GM18502 (cell line): ENCODE measurements around the gene GCKR.
"Not testable (repeated sequence)": the region's sequence is repeated elsewhere in the genome, so short reads cannot be mapped to it uniquely, and the experiment has no call there.

Source experiments
- ATAC-seq: cut with Tn5 transposase; IDR thresholded peaks from one replicate; pipeline ENCODE4 v1.9.1; 2021; ENCODE audit warnings: mild to moderate bottlenecking; ENCODE audit not compliant: unreplicated experiment, poor library complexity

Gene GCKR

DNA sequence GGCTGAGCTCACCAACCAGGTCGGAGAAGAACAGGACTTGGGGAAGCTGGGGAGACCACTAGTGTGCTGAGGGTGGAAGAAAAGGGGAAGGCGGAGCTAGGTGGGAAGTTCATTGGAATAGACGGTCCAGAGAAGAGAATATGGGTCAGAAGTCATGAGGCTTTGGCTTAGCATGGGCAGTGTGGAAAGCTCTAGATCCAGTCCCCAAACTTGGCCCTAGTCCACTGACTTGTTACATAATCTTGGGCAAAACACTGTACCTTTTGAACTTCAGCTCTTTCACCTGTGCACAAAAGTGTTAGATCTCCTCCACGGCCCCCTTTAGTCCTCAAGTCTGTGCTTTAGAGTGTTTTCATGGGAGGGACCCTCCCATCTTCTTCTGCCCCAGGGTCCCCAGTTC, 10.7 kb downstream of the GCKR start:
- no peak for ATAC-seq

DNA sequence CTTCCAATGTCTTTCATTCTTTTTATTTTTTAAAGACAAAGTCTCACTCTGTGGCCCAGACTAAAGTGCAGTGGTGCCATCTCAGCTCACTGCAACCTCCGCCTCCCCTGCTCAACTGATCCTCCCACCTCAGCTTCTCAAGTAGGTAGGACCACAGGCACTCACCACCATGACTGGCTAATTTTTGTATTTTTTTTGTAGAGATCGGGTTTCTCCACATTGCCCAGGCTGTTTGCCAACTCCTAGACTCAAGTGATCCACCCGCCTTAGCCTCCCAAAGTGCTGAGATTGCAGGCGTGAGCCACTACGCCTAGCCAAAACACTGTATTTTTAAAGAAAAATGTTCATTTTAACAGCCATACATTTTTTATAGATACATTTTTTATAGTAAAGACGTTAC, 12.7 kb downstream of the GCKR start:
- ATAC-seq, result no peak

DNA sequence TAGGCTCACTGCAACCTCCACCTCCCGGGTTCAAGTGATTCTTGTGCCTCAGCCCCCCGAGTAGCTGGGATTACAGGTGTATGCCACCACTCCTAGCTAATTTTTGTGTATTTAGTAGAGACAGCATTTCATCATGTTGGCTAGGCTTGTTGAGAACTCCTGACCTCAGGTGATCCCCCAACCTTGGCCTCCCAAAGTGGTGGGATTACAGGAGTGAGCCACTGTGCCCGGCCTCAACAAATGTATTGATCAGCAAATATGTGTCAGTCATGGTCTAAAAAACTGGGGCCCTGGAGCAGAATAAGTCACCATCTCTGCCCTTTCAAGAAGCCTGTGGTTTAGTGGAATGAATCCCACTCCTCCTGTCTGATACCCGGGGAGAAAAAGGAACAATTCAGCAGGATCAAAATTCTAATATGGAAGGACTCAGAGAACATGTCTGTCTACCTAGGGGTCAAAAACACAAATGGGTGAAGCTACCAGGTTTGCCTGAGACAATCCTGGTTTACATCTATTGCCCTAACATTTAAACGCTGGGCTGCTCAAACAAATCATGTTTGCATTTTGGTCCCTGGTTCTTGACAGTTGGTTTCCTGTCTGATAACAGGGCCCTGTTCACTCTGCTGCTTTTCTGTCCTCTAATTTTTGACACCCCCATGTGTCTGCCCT, 21.6 kb downstream of the GCKR start:
- no peak for ATAC-seq

DNA sequence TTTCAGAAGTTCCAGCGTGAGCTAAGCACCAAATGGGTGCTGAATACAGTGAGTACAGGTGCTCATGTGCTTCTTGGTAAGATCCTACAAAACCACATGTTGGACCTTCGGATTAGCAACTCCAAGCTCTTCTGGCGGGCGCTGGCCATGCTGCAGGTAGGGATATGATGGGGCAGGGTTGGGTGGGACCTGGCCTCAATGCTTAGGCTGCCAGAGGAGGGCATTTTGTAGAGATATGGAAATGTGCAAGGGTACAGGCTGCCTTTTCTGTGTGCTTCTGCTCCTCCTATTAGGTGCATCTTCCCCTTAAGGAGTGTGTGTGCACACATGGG, 22.1 kb downstream of the GCKR start:
- no peak for ATAC-seq

DNA sequence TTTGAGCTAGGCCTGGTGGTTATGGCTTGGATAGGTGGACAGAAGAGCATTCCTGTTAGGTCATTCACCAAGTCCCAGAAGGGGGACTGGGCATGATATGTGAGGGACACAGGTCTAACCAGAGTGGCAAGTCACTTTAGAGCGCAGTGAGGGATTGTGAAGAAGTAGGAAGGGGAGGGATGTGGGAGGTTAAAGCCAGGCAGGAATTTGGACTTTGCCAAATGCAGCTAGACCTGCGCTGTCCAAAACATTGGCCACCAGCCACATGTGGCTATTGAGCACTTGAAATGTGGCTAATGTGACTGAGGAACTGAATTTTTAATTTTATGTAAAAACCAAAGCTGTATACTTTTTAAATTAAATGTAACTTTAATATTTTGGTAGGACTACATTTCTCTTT, 23.7 kb downstream of the GCKR start:
- ATAC-seq, result no peak

DNA sequence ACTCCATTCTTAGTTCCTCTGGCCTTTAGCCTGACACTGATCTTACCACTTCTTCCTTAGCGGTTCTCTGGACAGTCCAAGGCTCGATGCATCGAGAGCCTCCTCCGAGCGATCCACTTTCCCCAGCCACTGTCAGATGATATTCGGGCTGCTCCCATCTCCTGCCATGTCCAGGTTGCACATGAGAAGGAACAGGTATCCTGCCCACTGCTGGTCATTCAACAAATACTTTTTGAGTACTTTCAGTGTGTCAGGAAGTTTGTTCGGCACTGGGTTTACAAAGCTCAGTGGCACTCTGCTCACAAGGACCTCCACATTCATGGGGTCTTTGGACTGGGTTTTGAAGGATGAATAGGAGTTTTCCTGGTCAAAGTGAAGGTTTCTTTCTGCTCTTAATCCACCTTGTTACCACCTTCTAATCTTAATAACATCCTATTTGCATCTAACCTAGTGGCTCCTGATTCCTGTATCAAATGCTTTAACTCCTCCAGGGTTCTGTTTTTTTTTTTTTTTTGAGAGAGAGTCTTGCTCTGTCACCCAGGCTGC, 25.8 kb downstream of the GCKR start:
- ATAC-seq, result no peak

DNA sequence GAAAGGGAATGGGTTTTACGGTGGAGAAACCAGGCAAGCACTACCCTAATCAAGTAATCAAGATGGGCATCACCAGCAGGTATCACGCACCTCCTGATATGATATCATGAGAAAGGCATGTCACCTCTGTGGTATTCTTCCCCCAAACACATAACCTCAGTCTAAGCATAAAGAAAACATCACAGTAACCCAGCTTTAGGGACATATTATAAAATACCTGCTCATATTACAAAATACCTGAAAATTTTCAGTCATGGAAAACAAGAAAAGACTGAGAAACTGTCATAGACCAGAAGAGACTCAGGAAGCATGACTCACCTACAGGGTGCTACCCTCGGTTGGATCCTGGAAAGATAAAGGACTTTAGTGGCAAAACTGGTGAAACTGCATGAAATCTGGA, 30.5 kb downstream of the GCKR start:
- ATAC-seq, result no peak

DNA sequence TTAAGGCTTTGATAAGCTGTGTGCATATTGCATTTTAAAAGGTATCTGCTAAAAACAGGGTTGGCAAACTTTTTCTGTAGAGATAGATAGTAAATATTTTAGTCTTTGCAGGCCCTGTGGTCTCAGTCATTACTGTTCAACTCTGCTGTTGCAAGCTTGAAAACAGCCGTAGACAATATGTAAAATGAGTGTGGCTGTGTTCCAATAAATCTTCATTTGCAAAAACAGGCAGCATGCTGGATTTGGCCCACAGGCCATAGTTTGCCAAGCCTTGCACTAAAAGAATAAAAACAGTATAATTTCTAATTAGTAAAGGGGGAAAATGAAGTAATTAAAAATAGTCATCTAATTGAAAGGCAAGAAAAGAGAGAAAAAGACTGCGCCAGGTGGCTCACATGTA, 35.3 kb downstream of the GCKR start:
- no peak for ATAC-seq

DNA sequence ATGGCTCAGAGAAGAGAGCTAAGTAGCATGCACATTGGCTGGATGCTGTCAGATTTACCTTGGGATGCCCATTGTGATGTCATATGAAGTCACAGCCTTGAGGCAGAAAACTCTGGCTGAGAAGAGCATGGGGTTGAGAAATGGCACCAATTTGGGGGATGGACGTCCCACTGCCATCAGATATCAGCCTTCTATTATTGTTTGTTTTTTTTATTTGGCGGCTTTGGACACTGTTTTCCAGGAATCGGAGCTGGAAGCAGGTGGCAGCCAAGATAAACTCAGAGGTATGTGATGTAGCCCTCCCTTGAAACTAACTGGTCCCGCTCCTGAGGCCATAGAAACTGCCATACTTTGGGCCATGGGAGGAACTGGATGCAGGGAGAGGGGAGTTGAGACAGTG, 40.6 kb downstream of the GCKR start:
- no peak for ATAC-seq

DNA sequence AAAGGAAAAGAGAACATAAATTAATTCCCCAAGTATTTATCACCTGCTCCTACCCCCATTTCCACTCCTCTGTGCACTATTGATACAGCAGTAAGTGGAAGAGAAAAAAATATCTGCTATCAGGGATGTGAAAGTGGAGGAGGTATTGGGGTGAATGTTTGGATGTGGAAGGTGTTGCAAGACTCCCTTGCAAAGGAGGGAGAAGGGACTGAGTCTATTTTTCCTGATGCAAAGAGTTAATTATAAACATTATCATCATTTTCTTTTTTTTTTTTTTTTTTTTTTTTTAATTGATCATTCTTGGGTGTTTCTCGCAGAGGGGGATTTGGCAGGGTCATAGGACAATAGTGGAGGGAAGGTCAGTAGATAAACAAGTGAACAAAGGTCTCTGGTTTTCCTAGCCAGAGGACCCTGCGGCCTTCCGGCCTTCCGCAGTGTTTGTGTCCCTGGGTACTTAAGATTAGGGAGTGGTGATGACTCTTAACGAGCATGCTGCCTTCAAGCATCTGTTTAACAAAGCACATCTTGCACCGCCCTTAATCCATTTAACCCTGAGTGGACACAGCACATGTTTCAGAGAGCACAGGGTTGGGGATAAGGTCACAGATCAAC, 42.3 kb downstream of the GCKR start:
- ATAC-seq, result not testable (repeated sequence)

DNA sequence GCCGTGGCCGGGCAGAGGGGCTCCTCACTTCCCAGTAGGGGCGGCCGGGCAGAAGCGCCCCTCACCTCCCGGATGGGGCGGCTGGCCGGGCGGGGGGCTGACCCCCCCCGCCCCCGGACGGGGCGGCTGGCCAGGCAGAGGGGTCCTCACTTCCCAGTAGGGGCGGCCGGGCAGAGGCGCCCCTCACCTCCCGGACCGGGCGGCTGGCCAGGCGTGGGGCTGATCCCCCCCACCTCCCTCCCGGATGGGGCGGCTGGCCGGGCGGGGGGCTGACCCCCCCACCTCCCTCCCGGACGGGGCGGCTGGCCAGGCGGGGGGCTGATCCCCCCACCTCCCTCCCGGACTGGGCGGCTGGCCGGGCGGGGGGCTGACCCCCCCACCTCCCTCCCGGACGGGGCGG, 43.0 kb downstream of the GCKR start:
- ATAC-seq, result not testable (repeated sequence)

DNA sequence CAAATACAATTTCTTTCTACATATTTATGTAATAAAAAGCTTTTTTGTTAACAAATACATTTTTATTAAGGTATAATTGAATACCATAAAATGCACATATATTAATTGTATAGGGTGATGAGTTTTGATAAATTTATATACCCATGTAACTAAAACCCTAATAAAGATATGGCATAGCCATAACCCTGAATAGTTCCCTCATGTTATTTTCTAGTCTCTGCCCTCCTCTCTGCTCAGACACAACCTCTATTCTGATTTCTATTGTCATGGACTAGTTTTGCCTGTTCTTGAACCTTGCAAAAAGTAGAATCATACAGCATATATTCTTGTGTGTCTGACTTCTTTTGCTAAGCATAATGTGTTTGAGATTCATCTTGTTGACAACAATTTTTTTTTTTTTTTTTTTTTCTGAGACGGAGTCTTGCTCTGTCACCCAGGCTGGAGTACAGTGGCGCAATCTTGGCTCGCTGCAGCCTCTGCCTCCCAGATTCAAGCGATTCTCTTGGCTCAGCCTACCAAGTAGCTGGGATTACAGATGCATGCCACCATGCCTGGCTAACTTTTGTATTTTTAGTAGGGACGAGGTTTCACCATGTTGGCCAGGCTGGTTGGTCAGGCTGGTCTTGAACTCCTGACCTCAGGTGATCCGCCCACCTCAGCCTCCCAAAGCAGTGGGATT, 47.6 kb downstream of the GCKR start:
- ATAC-seq, result no peak

DNA sequence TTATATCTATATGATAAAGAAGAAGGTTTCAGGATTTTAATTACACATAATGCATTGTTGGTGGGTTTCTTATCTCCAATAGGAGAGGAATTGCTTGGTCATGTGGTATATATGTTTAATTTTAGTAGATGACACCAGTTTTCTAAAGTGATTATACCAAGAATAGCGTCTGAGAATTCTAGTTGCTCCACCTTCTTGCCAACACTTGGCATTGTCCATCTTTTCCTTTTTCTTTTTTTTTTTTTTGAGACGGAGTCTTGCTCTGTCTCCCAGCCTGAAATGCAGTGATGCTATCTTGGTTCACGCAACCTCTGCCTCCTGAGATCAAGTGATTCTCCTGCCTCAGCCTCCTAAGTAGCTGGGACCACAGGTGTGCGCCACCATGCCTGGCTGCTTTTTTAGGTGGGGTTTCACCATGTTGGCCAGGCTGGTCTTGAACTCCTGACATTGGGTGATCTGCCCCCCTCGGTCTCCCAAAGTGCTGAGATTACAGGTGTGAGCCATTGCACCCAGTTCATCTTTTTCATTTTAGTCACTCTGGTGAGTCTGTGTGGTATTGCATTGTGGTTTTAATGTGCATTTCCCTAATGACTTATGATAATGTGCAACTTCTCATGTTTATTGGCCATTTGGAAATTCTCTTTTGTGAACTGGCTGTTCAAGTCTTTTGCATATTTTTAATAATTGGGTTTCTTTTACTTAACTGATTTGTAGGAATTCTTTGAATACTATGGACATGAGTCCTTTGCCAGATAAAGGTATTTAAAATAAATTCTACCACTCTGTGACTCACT, 48.9 kb downstream of the GCKR start:
- ATAC-seq, result no peak

DNA sequence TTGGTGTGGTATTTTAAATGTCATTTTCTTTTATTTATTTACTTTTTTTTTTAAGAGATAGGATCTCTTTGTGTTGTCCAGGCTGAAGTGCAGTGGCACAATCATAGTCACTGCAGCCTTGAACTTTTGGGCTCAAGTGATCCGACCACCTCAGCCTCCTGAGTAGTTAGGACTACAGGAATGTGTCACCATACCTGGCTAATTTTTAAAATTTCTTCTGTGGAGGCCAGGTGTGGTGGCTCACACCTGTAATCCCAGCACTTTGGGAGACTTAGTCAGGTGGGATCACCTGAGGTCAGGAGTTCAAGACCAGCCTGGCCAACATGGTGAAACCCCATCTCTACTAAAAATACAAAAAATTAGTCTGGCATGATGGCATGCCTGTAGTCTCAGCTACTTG, 52.7 kb downstream of the GCKR start:
- ATAC-seq, result no peak

DNA sequence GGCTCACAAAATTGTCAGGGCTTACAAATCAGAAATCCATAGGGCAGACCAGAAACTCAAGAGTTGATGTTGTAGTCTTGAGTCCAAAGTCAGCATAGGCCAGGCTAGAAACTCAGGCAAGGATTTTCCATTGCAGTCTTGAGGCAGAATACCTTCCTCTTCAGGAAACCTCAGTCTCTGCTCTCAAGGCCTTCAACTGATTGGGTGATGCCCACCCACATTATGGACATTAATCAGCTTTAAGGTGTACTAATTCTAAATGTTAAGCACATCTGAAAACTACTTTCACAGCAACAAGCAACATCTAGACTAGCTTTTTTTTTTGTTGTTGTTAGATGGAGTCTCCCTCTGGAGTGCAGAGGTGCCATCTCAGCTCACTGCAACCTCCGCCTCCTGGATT, 54.9 kb downstream of the GCKR start:
- ATAC-seq, result no peak

DNA sequence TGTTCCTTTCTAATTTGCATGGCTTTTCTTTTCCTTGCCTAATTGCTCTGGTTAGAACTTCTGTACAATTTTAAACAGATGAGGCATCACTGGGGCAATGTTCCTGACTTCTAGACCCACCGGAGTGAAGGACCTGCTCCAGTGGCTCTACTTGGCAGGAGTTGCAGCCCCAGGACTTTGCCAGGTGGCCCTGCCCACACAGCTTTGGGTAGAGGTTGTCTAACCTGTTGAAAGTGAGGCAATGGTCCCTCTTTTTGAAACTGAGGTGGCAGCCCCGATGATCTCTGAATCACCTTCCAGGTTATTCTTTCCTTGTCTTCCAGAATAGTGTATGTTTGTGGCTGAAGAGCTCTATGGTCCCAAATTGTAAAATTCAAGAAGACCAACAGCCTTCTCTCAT, 56.3 kb downstream of the GCKR start:
- ATAC-seq, result no peak

DNA sequence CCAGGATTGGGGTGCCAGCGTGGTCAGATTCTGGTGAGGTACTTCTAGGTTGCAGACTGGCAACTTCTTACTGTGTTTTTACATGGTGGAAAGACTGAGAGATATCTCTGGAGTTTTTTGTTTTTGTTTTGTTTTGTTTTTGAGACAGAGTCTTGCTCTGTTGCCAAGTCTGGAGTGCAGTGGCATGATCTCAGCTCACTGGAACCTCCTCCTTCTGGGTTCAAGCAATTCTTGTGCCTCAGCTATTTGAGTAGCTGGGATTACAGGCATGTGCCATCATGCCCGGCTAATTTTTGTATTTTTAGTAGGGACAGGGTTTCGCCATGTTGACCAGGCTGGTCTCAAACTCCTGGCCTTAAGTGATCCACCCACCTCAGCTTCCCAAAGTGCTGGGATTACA, 57.8 kb downstream of the GCKR start:
- ATAC-seq, result not testable (repeated sequence)

DNA sequence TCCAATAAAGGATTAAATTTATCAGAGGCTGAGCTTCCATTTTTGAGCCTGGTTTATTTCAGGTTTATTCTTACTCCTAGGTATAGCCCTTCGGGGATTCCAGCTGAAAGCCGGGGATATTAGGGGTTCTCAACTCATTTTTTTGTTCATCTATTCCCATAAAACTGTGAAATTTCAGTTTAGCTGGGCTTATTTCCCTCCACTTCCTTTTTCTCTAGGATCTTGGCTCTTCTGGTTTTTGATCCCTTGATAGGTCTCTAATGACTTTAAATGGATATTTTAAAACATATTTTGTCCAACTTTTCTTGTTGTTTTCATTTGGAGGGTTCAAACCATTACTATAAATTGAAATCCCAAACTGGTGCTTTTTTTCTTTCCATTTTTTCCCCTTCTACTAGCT, 62.6 kb downstream of the GCKR start:
- no peak for ATAC-seq

DNA sequence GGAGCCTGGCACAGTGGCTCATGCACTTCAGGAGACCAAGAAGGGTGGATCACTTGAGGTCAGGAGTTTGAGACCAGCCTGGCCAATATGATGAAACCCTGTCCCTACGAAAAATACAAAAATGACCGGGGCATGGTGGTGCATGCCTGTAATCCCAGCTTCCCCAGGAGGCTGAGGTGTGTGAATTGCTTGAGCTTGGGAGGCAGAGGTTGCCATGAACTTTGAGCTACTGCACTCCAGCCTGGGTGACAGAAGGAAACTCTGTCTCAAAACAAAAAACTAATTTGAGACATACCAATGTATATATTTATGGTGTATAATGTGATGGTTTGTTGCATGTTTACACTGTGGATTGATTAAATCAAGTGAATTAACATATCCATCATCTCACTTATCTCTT, 64.4 kb downstream of the GCKR start:
- ATAC-seq, result no peak

DNA sequence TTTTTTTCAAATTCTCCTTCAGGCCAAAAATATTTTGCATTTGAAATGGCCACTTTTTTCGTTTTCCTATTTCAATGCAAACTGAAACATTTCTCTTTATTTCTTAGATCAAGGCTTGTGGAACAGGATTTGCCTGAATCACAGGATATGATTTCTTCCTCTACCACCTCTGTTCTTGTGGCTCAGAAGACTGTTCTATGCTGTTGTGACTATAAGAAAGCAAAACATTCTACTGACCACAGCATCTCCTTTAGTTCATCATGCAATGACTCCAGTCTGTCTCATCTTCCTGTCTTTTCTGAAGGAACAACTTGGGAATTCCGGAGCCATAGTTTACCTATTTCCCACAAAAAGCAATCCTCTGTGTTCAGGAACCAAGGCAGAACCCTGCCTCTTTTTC, 70.0 kb downstream of the GCKR start:
- no peak for ATAC-seq

DNA sequence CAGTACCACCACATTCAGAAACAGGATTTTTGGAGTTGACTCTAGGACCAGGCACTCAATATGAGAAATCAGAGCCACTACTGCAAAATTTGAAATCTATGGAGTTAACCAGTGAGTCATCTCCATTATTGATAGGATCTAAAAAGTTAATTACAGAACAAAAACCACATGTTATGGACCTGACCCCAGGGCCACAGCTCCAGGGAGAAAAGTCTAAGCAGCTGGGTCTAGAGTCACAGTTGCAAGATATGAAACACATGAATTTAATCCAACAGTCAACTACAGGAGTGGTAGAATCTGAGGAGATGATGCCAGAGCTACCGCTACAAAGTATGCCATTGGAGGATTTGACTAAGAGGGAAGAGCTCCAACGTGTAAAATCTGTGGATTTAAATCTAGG, 72.8 kb downstream of the GCKR start:
- no peak for ATAC-seq
